ENCODE measurements around the gene SCRN3.
A peak's percentile ranks its signal among the peaks of the same experiment; 100 is the strongest.
"Not testable (repeated sequence)": the region's sequence is repeated elsewhere in the genome, so short reads cannot be mapped to it uniquely, and the experiment has no call there.

The SCRN3 gene

DNA sequence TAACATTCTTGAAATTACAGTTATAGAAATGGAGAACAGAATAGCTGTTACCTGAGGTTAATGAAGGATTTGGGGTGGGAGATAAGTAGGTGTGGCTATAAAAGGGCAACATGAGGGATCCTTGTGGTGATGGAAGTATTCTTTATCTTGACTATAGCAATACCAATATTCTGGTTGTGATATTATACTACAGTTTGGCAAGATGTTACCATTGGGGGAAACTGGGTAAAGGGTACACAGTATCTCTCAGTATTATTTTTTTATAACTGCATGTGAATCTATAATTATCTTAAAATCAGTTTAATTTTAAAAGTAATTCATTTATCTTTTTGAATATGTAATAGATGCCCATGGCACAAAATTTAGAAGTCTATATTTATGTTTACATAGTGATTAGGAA lies 8.1 kb downstream of the SCRN3 start:
- no peak for DNase-seq (ENCODE audit: low read depth, low spot score)

DNA sequence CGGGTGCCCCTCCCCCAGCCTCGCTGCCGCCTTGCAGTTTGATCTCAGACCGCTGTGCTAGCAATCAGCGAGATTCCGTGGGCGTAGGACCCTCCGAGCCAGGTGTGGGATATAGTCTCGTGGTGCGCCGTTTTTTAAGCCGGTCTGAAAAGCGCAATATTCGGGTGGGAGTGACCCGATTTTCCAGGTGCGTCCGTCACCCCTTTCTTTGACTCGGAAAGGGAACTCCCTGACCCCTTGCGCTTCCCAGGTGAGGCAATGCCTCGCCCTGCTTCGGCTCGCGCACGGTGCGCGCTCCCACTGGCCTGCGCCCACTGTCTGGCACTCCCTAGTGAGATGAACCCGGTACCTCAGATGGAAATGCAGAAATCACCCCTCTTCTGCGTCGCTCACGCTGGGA lies 14.5 kb downstream of the SCRN3 start:
- not testable (repeated sequence) for DNase-seq (ENCODE audit: low read depth, low spot score)

DNA sequence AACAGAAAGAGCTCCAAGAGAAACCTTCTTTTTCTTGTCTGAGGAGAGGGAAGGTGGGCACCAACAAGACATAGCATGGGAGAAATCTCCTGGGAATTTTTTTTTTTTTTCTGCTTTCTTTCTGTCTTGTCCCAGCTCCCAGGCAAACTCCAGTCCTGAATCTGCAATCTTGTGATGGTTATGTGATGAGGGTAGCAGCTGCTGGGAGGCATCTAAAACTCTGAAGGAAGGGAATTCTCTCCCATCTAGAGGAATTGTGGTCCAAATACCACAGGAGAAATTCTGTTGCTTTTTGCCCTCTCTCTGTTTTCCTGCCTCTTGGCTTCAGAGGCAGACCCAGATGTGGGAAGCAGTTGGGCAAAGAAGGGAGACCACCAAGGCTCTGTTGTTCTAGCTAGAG lies 16.7 kb downstream of the SCRN3 start:
- no peak for DNase-seq (ENCODE audit: low read depth, low spot score)

DNA sequence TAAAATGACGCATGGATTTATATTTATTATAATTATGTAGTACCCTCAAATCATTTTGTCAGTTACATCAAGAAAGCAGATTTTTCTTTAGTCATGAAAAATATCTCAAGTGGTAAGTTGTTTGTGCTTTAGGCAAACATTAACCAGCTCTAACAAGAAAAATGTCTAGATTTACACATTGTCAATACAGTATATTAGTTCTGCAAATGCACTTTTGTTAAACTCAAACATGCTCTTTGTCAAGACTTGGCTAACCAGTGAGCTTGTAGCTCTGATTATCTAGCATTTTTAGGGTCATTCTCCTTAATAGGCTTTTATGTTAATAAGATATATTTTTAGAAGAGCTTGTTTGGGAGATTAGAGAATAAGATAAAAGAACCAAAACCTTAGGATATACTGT lies 32.7 kb downstream of the SCRN3 start:
- DNase-seq (ENCODE audit: low read depth, low spot score) = no peak

DNA sequence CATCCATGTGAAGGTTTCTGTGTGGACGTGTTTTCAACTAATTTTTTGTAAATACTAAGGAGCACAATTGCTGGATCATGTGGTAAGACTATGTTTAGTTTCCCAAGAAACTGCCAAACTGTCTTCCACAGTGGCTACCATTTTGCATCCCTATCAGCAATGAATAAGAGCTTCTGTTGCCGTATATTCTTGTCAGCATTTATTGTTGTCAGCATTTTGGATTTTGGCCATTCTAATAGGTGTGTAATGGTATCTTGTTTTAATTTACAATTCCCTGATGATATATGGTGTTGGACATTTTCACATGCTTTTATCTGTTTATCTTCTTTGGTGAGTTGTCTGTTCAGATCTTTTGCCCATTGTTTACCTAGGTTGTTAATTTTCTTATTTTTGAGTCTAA lies 34.5 kb downstream of the SCRN3 start:
- DNase-seq (ENCODE audit: low read depth, low spot score) = no peak

DNA sequence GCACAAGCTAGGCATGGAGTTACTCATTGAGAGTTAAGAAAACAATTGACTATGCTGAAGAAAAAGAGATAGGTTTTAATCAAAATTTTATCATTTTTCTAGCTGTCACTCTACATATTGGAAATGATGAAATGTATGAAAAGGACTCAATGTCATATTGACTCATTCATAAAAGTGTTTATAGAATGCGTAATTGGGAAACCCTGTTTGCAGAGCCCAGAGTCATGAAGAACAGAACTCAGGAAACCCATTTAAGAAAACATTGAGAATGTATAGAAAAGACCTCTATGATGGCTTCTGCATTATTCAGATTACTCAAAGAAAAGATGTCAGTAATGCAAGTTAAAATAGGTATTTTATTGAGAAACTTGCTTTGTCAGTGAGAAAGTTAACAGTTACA lies 36.4 kb downstream of the SCRN3 start:
- DNase-seq (ENCODE audit: low read depth, low spot score) = no peak

DNA sequence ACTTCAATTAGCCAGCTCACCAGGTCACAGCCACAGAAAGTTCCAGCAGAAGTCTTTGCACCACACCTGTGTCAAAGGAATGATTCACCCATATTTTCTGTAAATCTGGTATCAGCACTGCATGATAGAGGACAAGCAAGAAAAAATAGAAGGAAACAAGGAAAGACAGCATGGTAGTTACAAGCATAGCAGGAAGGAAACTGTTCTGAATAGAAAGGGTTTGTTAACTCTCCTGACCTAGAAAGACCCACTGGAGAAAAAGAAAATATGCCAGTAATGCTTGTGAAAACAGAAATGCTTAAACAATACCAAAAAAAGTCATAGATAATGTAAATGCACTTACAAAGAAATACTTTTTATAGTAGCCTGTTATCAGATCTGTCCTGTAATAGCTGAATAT lies 40.8 kb downstream of the SCRN3 start:
- DNase-seq (ENCODE audit: low read depth, low spot score) = no peak

DNA sequence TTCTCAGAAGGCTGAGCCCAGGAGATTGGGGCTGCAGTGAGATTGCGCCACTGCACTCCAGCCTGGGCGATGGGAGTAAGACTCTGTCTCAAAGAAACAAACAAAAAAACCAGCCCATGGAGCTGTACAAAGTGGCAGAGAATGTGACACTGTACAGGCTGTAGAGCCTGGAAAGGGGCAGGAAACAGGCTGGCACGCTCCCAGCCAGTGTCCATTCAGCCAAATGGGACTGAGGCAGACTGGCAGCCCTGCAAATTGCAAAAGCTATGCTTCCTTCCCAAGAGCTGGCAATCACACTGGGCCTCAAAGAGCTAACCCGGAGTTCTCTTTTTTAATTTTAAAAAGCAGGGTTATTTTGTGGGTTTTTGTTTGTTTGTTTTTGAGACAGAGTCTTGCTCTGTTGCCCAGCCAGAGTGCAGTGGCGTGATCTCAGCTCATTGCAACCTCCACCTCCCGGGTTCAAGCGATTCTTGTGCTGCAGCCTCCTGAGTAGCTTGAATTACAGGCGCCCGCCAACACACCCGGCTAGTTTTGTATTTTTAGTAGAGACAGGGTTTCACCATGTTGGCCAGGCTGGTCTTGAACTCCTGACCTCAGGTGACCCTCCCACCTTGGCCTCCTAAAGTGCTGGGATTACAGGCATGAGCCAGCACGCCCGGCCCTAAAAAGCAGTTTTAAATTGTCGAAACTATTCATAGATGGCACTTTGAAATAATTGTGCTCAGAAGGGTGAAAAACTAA lies 42.8 kb downstream of the SCRN3 start:
- no peak for DNase-seq (ENCODE audit: low read depth, low spot score)

DNA sequence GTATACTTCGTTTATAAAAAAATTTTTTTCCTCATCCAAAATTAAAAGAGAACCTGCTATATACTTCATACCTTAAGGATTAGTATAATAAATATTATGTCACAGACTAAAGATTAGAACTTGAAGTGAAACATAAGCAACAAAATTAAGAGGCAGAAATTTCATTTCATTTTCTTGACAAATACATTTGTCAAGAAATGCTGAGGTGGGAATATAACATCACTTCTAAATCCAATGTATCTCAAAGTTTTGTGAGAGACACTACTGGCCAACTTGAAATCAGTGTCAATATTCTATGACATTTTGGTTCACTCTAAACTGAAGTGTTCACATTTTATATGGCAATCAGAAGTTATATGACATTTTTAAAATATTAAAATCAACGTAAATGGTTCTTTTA lies 43.8 kb downstream of the SCRN3 start:
- no peak for DNase-seq (ENCODE audit: low read depth, low spot score)

DNA sequence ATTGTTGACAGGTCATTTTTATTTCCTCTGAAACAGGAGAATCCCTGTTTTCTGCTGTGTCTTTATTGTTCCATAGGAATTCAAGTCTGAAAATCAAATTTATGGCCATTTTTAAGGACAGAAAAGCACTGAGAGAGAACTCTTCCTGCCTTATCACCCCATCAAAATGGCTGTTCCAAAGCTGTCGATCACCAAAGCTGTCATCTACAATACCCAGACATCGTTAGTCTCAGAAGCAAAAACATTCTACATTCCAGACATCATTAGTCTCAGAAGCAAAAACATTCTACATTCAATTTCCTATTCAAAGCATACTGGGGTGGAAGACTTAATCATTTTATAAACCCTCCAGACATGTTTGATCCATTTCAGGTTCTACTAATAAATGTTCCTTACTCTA lies 44.4 kb downstream of the SCRN3 start:
- DNase-seq (ENCODE audit: low read depth, low spot score) = no peak

DNA sequence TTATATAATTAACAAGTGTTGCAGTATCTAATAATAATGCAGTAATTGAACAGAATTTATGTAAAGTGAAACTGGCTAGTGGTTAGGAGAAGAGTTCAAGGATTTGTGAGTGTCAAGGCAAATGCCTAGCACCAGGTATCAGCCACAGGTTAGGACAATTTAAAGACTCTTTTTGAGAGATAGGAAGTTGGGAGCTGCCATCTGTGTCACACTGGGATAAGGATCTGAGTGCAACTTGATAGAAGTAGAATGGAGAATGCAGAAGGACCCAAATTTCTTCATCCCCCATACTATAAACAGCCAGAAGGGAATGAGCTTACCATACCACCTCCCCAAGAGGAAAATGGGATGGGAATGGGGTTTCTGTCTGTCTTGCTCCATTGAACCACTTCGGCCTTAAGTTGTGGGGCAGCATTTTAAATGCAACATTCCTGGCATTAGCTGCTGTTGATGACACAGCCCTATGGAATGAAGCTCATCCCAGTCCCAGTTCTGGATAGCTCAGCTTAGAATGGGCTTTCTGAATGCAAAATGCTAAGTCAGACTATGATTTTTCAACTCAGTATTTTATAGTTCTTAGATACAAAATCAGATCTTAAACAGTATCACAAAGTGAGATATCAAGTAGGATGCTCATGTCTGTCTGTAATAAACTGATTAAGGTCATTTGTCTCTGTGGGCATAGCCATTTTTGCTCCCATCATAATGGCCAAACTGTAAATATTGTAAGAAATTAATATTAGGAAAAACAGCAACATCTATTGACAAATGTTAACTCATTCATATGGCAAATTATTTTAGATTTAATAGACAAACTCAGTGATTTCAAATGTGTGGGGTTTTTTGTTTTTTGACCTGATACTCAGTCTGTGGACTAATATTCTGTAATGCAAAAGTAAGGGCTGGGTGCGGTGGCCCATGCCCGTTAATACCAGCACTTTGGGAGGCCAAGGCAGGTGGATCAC lies 47.3 kb downstream of the SCRN3 start:
- no peak for DNase-seq (ENCODE audit: low read depth, low spot score)

DNA sequence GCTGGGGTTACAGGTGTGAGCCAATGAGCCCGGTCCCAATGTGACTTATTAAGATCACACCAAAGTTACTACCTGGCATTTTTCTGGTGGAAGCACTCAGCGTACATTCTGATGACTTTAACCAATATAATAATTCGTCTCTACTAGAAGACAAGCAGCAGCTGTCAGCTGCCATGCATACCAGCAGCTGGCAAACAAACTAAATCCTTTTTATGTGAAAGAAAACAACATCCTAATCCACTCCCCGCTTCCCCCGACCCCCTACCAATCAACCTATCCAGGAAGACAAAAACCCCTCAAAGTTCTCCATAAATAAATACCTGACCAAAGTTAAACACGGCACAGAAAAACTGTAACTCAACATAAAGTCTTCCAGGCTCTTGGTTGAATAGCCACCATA lies 49.2 kb downstream of the SCRN3 start:
- DNase-seq (ENCODE audit: low read depth, low spot score) = no peak

DNA sequence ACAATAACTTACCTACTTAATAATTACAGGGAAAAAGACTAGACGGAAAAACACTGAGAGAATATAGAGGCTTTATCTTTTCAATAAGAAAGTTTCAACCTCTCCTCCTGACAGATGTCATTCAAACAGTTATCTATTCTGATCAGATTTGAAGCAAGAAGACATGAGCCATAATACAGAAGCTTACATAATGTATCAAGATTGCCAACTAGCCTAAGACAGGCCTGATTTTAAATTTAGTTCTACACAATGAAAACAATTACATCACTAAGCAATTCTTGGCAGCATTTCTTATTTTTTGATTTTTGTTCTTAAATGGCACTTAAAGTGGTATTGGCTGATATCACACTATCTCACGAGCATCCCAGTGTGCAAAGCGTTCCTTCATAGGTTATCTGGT lies 49.7 kb downstream of the SCRN3 start:
- no peak for DNase-seq (ENCODE audit: low read depth, low spot score)

DNA sequence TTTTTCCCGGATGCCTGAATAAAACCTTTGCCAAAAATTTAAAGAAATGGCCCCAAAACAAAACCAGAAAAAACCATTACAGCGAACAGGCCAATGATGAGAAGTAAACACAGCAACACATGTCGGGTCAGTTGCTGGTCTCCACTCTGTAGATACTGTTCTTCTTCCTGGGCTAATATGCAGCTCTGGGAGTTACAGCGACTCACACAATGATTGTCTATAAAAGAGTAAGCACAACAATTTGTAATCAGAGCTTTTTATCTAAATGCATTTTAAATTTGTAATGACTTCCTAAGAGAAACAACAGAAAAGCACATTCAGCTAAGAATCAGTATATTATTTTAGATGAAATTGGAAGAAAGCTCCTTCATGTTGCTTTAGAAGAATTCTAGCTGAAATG lies 51.0 kb downstream of the SCRN3 start:
- no peak for DNase-seq (ENCODE audit: low read depth, low spot score)

DNA sequence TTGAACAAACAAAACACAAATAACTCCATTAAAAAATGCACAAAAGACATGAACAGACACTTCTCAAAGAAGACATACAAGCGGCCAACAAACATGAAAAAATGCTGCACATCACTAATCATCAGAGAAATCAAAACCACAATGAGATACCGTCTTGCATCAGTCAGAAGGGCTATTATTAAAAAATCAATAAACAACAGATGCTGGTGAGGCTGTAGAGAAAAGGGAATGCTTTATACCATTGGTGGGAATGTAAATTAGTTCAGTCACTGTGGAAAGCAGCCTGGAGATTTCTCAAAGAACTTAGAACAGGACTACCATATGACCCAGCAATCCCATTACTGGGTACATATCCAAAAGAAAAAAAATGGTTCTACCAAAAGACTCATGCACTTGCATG lies 53.5 kb downstream of the SCRN3 start:
- no peak for DNase-seq (ENCODE audit: low read depth, low spot score)

DNA sequence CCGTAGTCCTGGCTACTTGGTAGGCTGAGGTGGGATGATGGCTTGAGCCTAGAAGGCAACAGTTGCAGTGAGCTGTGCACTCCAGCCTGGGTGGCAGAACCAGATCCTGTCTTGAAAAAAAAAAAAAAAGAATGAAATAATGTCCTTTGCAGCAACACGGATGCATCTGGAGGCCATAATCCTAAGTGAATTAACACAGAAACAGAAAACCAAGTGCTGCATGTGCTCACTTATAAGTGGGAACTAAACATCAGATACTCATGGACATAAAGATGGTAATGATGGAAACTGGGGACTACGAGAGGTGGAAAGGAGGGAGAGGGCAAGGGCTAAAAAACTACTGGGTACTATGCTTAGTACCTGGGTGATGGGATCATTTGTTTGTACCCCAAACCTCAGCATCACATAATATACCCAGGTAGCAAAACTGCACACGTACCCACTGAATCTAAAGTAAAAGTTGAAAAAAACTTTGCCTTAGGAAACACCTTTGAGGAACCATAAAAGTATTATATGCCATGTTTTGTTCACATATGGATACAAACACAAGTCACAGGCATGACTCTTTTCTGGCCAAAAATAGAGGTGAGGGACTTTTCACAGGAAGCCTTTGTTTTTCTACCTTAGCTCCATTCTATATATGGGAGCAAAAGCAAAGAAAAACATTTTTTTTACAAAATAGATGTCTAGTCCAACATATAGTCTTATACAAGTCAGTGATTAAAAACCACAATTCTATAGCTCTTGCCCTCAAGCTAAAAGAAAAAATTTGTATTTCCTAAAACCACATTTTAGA lies 54.7 kb downstream of the SCRN3 start:
- no peak for DNase-seq (ENCODE audit: low read depth, low spot score)

DNA sequence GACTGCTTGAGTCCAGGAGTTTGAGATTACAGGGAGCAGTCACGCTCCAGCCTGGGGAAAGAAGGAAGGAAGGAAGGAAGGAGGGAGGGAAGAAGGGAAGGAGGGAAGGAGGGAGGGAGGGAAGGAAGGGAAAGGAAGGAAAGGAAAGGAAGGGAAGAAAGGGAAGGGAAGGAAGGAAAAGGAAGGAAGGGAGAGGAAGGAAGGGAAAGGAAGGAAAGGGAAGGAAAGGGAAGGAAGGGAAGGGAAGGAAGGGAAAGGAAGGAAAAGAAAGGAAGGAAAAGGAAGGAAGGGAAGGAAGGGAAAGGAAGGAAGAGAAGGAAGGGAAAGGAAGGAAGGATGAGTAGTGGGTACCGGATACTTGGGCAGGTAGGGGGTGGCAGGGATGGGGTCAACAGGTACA lies 59.0 kb downstream of the SCRN3 start:
- DNase-seq (ENCODE audit: low read depth, low spot score) = no peak

DNA sequence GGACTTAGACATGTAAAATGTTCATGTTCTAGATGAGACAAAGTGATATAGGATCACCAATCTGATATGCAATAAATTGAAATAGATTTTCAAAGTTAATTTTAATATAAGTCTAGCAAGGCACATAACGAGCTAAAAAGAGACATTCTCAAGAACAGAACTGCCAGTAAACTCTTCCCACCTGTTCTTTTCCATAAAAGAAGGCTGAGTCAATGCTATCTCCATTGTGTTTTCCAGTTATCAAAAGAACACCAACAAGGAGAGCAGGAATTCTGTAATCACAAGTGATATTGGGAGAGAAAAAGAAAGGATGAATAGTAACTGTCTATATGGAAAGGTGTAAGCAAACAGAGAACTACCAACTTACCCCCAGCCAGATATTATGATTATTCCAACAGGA lies 65.7 kb downstream of the SCRN3 start:
- no peak for DNase-seq (ENCODE audit: low read depth, low spot score)

DNA sequence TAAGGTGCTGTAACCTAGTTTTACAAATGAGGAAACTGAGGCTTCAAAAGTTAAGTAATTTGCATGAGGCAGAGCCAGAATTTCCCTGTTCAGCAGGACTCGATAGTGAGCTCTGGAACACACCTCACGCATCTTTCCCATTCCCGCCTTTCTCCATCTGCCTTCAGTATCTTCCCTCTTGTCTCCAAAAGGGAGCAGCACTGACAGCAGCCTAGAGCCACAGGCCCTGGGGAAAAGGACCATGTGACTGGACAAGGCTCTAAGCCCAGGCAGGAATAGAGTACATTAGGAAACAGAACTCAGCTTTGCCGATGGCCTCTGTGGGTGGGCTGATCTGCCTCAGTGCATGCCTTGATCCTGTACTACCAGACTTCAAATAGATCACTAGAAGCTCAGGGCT lies 69.8 kb downstream of the SCRN3 start:
- peak; percentile 47 for DNase-seq (ENCODE audit: low read depth, low spot score)

DNA sequence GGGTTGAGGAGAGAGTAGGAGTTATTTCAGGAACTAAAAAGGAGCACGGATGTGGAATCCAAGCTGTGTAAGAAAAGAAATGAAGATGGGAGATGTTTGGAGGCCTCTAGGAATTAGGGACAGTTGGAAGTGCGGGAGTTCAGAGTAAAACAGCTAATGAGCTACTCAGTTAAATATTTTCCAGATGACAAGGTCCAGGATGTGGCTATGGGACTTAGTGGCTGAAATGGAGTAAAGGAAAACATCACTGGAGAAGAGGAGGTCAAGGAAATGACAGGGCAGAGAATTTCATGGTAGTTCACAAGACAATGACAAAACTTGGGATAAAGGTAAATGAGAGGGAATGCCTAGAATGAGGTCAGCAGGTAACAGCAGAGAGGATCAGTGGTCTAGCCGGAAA lies 78.3 kb downstream of the SCRN3 start:
- DNase-seq (ENCODE audit: low read depth, low spot score) = no peak

DNA sequence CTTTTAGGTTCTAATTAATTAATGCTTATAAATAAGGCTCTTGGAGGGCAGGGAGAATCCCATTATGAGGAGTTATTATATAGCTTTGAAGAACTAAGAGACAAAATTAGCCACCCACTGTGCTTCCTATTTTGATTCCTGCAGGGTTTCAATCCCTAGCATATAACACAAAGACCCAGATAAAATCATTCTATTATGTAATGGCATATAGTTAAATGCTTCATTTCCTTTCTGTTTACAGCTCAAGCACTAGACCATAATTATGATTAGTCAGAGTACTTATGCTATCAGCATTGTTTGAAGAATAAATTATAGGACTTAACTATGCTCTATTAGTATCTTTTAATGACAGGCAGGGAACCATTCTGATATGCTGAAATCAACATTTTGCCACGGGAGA lies 82.2 kb downstream of the SCRN3 start:
- DNase-seq (ENCODE audit: low read depth, low spot score) = no peak

All from iPS DF 19.7 (cell line).